CD14-positive monocyte (primary cell): ENCODE results near the gene PRKACA. TPM values are rescaled to one million over a fixed set of nuclear protein-coding genes. Genes with fewer than 3 reads are reported as not detected.

Experiments
- DNase-seq, 3 donors: peaks; one replicate each; pipeline ENCODE4 v3.0.0-alpha.2; 2011 to 2022
- H2AFZ ChIP-seq: 2 replicates; pipeline ENCODE4 v1.6.0; 2012; ENCODE audit warnings: mild to moderate bottlenecking, low read depth, low read length, inconsistent platforms; ENCODE audit not compliant: insufficient read depth, poor library complexity, severe bottlenecking
- H3K27ac ChIP-seq, 2 donors: 1 replicate in 1 of 2; 2 replicates in 1 of 2; pipeline ENCODE4 v1.5.1; 2012 to 2013; ENCODE audit warnings: low read length in 2 of 2, control low read depth in 1 of 2, inconsistent platforms in 1 of 2, low read depth in 1 of 2, mild to moderate bottlenecking in 1 of 2
- H3K27me3 ChIP-seq, 2 donors: one replicate each; pipeline versions ENCODE4 v1.6.0 to v1.6.1; 2011 to 2013; ENCODE audit warnings: low read length in 2 of 2; ENCODE audit not compliant: control insufficient read depth in 2 of 2, insufficient read depth in 2 of 2
- H3K36me3 ChIP-seq, 2 donors: replicated peaks in 1 of 2; 1 replicate in 1 of 2; 2 replicates in 1 of 2; pipeline versions ENCODE4 v1.5.1 to v1.6.1; 2012 to 2013; ENCODE audit warnings: low read length in 2 of 2, control low read depth in 1 of 2, inconsistent platforms in 1 of 2, mild to moderate bottlenecking in 1 of 2; ENCODE audit not compliant: insufficient read depth in 2 of 2, control insufficient read depth in 1 of 2
- H3K4me1 ChIP-seq, 2 donors: 1 replicate in 1 of 2; 2 replicates in 1 of 2; pipeline versions ENCODE4 v1.5.1 to v1.6.1; 2012 to 2013; ENCODE audit warnings: low read length in 2 of 2, control low read depth in 1 of 2, inconsistent platforms in 1 of 2, mild to moderate bottlenecking in 1 of 2, moderate library complexity in 1 of 2; ENCODE audit not compliant: insufficient read depth in 2 of 2, control insufficient read depth in 1 of 2
- H3K4me2 ChIP-seq: replicated peaks from 2 replicates; pipeline ENCODE3; 2012; ENCODE audit warnings: low read length, moderate library complexity, mild to moderate bottlenecking; ENCODE audit not compliant: poor library complexity, severe bottlenecking; ENCODE audit errors: extremely low read depth
- H3K4me3 ChIP-seq, 3 experiments: fragments of 200-600 bp in 1 of 3; sonication (generic) in 1 of 3; replicated peaks in 1 of 3; 1 replicate in 2 of 3; 2 replicates in 1 of 3; pipeline ENCODE4 v1.5.1; 2011 to 2013; ENCODE audit warnings: low read length in 3 of 3, mild to moderate bottlenecking in 3 of 3, control low read depth in 2 of 3, low read depth in 2 of 3, inconsistent platforms in 1 of 3, moderate library complexity in 1 of 3
- H3K79me2 ChIP-seq: 2 replicates; pipeline ENCODE4 v1.6.0; 2012; ENCODE audit warnings: mild to moderate bottlenecking, control low read depth, inconsistent platforms, low read length, moderate library complexity; ENCODE audit not compliant: insufficient read depth
- H3K9ac ChIP-seq: 2 replicates; pipeline ENCODE4 v1.6.0; 2017; ENCODE audit warnings: low read length, mild to moderate bottlenecking; ENCODE audit not compliant: insufficient read depth, poor library complexity, severe bottlenecking
- H3K9me3 ChIP-seq, 2 donors: replicated peaks in 1 of 2; 1 replicate in 1 of 2; 2 replicates in 1 of 2; pipeline versions ENCODE4 v1.5.1 to v1.6.1; 2012 to 2013; ENCODE audit warnings: low read length in 2 of 2, control low read depth in 1 of 2; ENCODE audit not compliant: control insufficient read depth in 1 of 2, insufficient read depth in 1 of 2
- H4K20me1 ChIP-seq: 2 replicates; pipeline ENCODE4 v1.6.0; 2012; ENCODE audit warnings: mild to moderate bottlenecking, low read length, control low read depth, moderate library complexity; ENCODE audit not compliant: insufficient read depth
- H3K27ac Mint-ChIP-seq, 7 donors: one replicate each; pipeline ENCODE4 v1.8.0; 2020; ENCODE audit warnings: mild to moderate bottlenecking in 7 of 7, mixed read lengths in 7 of 7, moderate library complexity in 6 of 7, inconsistent platforms in 2 of 7
- H3K27me3 Mint-ChIP-seq, 3 donors: one replicate each; pipeline ENCODE4 v1.8.0; 2021 to 2022; ENCODE audit warnings: low read depth in 3 of 3, mild to moderate bottlenecking in 3 of 3, mixed read lengths in 3 of 3, moderate library complexity in 3 of 3, inconsistent platforms in 1 of 3
- H3K36me3 Mint-ChIP-seq, 2 donors: one replicate each; pipeline ENCODE4 v1.8.0; 2020; ENCODE audit warnings: mixed read lengths in 2 of 2, inconsistent platforms in 1 of 2, mild to moderate bottlenecking in 1 of 2
- H3K4me1 Mint-ChIP-seq: one replicate; pipeline ENCODE4 v1.8.0; 2020; ENCODE audit warnings: mild to moderate bottlenecking, mixed read lengths
- H3K4me3 Mint-ChIP-seq, 2 donors: one replicate each; pipeline ENCODE4 v1.8.0; 2020; ENCODE audit warnings: mild to moderate bottlenecking in 2 of 2, mixed read lengths in 2 of 2, moderate library complexity in 1 of 2
- H3K9me3 Mint-ChIP-seq, 7 donors: one replicate each; pipeline ENCODE4 v1.8.0; 2020 to 2022; ENCODE audit warnings: mixed read lengths in 7 of 7, mild to moderate bottlenecking in 6 of 7, moderate library complexity in 6 of 7, inconsistent platforms in 2 of 7
- WGBS: methylation state at CpG from one replicate; pipeline ENCODE4 v1.1.5; 2013; ENCODE audit warnings: missing lambda C conversion rate; ENCODE audit not compliant: insufficient coverage; 5-methylcytosine and 5-hydroxymethylcytosine counted together
- intact Hi-C, 2 donors: fragments of 100-400 bp; cut with micrococcal nuclease; formaldehyde crosslinking; loops; one replicate each; pipeline versions ENCODE4 v1.15.0 to v1.15.1; 2023
- polyA plus RNA-seq, 3 donors: library from polyadenylated mRNA; depleted of rRNA in 1 of 3; unstranded in 2 of 3; stranded (reverse) in 1 of 3; fragments of 300-500 nt in 2 of 3; fragments of >200 nt in 1 of 3; fragmentation: Illumina TruSeq in 2 of 3; gene quantifications; 1 replicate in 2 of 3; 2 replicates in 1 of 3; pipeline ENCODE4 v1.2.3, GENCODE V29; 2012 to 2021
- TF ChIP-seq, protein P1 (sequence below): fragments of 200-600 bp; IDR thresholded peaks from one replicate; pipeline ENCODE4 v1.8.0; 2022; ENCODE audit warnings: antibody characterized with exemption, mild to moderate bottlenecking

The PRKACA gene
- polyA plus RNA-seq, 3 donors, result 2.0 to 231 (median 3.8) TPM

DNA sequence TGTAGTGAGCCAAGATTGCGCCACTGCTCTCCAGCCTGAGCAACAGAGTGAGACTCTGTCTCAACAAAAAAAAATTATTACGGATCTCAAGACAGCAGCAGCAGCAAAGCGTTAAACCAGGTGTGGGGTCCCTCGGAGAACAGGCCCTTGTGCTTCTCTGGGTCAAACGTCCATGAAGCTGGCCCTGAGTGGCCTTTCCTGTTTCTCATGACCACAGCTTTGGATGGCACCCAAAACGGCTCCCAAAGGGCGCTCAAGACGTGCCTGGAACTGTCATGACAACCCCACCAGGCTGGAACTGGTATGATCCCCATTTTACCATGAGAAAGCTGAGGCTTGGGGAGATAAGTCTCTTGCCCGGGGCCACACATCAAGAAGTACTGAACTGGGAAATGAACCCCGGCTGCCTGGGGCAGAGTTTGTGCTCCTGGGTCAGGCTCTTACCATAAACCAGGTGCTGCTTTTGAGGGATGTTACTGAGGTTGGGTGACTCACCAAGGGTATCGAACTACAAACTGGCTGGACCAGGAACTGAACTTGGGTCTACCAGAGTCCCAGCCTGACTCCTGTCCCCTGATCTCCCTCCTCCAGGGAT is 15.4 kb downstream of the PRKACA start:
- H4K20me1 ChIP-seq, result peaks cover 88% of the 10 kb centered on the region
- no peak for DNase-seq
- H3K79me2 ChIP-seq, result no peaks in the 10 kb centered on the region
- Mint-ChIP-seq H3K4me3 (no peak overlapping the region), H3K27ac (peak overlapping the region in 1 of 7 donors; percentile 3), H3K9me3 (peaks cover 0 to 2% (median 0%) of the 10 kb centered on the region in 7 donors), H3K4me1 (no peaks in the 10 kb centered on the region), H3K36me3 (peaks cover 65 to 95% of the 10 kb centered on the region in 2 donors), H3K27me3 (peaks cover 0 to 2% (median 0%) of the 10 kb centered on the region in 3 donors)
- H3K9ac ChIP-seq, result no peak overlapping the region
- H3K36me3 ChIP-seq, result peaks cover 79 to 97% of the 10 kb centered on the region in 2 donors
- intact Hi-C loops, result no loop called here
- H3K27ac ChIP-seq, result no peak overlapping the region
- TF ChIP-seq, protein P1, sequence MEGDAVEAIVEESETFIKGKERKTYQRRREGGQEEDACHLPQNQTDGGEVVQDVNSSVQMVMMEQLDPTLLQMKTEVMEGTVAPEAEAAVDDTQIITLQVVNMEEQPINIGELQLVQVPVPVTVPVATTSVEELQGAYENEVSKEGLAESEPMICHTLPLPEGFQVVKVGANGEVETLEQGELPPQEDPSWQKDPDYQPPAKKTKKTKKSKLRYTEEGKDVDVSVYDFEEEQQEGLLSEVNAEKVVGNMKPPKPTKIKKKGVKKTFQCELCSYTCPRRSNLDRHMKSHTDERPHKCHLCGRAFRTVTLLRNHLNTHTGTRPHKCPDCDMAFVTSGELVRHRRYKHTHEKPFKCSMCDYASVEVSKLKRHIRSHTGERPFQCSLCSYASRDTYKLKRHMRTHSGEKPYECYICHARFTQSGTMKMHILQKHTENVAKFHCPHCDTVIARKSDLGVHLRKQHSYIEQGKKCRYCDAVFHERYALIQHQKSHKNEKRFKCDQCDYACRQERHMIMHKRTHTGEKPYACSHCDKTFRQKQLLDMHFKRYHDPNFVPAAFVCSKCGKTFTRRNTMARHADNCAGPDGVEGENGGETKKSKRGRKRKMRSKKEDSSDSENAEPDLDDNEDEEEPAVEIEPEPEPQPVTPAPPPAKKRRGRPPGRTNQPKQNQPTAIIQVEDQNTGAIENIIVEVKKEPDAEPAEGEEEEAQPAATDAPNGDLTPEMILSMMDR, result no peak
- H2AFZ ChIP-seq, result no peak overlapping the region
- 94% methylated on average over 11 of the region's 11 CpGs for WGBS
- H3K9me3 ChIP-seq, result no peaks in the 10 kb centered on the region
- no peak overlapping the region for H3K4me2 ChIP-seq
- no peaks in the 10 kb centered on the region for H3K4me1 ChIP-seq
- H3K4me3 ChIP-seq, result no peak overlapping the region
- H3K27me3 ChIP-seq, result no peaks in the 10 kb centered on the region

DNA sequence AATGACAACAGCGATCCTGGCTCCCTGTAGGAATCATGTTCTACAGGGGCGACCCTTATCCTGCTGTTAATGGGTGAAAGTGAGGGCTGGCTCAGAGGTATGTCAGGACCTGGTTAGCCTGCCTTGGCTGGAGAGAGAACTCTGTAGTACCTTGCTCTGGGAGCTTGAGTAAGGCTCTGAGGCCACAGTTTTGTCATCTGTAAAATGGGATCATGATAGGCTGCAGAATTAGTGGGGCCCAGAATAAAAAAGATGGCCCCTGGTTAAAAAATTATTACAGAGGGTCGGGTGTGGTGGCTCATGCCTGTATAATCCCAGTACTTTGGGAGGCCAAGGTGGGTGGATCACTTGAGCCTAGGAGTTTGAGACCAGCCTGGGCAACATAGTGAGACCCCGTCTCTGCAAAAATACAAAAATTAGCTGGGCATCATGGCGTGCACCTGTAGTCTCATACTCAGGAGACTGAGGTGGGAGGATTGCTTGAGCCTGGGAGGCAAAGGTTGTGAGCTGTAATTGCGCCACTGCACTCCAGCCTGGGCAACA is 16.5 kb downstream of the PRKACA start:
- H3K36me3 Mint-ChIP-seq, result peaks cover 67 to 95% of the 10 kb centered on the region in 2 donors
- no peak overlapping the region for H3K4me2 ChIP-seq
- H2AFZ ChIP-seq, result no peak overlapping the region
- H3K4me3 Mint-ChIP-seq, result no peak overlapping the region
- H3K27ac ChIP-seq, result no peak overlapping the region
- H3K9me3 Mint-ChIP-seq, result peaks cover 0 to 2% (median 0%) of the 10 kb centered on the region in 7 donors
- H3K9ac ChIP-seq, result no peak overlapping the region
- no peaks in the 10 kb centered on the region for H3K9me3 ChIP-seq
- no peaks in the 10 kb centered on the region for H3K27me3 ChIP-seq
- H3K4me1 ChIP-seq, result no peaks in the 10 kb centered on the region
- no peaks in the 10 kb centered on the region for H3K4me1 Mint-ChIP-seq
- 100% methylated on average over 2 of the region's 6 CpGs for WGBS
- peak overlapping the region in 3 of 7 donors; percentile 30 to 73 (median 37) for H3K27ac Mint-ChIP-seq
- TF ChIP-seq, protein P1, result no peak
- H3K79me2 ChIP-seq, result no peaks in the 10 kb centered on the region
- peaks cover 0 to 2% (median 0%) of the 10 kb centered on the region in 3 donors for H3K27me3 Mint-ChIP-seq
- peaks cover 88% of the 10 kb centered on the region for H4K20me1 ChIP-seq
- H3K36me3 ChIP-seq, result peaks cover 81 to 97% of the 10 kb centered on the region in 2 donors
- intact Hi-C loops, result no loop called here
- no peak for DNase-seq
- H3K4me3 ChIP-seq, result no peak overlapping the region
